Renal cortical epithelial cell (primary cell): ENCODE measurements around the gene EDEM3. TPM values are rescaled to one million over a fixed set of nuclear protein-coding genes. Genes with fewer than 3 reads are reported as not detected.
"Not testable (repeated sequence)": the region's sequence is repeated elsewhere in the genome, so short reads cannot be mapped to it uniquely, and the experiment has no call there.

Experiments
- DNase-seq: peaks from one replicate; pipeline ENCODE4 v3.0.0-alpha.2; 2011; ENCODE audit warnings: low read depth
- total RNA-seq: library from RNA; depleted of rRNA; stranded (reverse); fragments of >200 nt; gene quantifications from 2 replicates; pipeline ENCODE4 v1.2.3, GENCODE V29; 2014

The EDEM3 gene
- total RNA-seq, 1 donor from 2014 or later: 76.7 TPM

DNA sequence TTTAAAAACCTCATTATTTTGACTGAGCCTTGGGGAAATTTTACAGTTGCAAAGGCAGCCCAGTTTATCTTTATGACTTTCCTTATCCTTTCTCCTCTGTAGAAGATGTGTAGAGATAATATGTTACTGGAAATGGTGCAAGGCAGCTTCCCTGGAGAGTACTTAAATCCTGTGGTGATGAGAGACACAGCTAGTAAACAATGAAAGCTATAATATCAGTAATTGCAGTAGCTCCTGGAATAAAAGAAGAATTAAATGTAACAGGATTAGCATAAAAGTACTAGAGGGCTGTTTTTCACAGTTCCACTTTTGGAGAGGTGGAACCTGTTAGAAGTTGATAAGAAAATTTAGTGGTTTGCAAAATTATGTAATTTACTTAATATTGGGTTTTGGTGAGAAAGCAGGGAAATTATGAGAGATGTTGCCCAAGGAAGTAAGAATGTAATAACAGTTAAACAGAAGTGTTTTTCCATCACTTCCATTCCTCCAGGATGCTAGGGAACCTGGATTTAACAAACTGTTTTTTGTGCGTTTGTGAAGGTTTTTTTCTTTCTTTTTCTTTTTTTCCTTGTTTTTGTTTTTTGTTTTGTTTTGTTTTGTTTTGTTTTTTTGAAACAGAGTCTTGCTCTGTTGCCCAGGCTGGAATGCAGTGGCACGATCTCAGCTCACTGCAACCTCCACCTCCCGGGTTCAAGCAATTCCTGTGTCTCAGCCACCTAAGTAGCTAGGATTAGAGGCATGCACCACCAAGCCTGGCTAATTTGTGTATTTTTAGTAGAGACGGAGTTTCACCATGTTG lies 15.7 kb upstream of the EDEM3 start:
- DNase-seq: no peak

DNA sequence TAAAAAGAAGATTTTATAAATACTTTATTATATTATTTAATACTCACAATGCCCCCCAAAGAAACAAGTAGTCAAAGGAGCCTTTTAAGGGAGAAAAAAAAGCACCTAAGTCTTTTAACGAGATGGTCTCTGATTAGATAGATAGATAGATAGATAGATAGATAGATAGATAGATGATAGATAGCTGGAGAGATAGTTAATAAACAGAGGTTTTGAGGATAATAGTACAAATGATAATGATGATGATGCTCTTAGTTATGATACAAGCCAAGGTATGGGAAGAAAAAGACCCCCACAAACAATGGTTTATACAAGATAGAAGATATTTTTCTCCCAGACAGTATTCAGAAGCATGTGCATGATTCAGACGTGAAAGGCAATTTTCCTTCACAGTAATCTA lies 14.6 kb upstream of the EDEM3 start:
- no peak for DNase-seq

DNA sequence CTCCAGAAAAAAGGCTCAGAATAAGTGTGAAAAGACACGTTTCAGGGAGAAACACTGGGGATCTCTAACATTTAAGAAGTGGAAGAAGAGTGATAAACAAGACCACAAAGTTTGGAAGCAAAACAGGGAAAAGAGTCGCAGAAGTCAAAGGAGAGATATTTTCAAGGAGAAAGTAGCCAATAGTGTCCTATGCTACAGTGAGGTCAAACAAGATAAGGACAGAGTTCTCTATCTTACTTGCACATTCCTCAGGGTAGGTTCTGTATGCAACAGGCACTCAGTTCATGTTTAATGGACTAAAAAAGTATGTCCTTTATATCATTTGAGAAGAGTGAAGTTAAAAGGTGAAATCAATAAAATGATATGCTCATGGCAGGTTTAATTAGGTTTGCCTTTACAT lies 13.8 kb upstream of the EDEM3 start:
- no peak for DNase-seq

DNA sequence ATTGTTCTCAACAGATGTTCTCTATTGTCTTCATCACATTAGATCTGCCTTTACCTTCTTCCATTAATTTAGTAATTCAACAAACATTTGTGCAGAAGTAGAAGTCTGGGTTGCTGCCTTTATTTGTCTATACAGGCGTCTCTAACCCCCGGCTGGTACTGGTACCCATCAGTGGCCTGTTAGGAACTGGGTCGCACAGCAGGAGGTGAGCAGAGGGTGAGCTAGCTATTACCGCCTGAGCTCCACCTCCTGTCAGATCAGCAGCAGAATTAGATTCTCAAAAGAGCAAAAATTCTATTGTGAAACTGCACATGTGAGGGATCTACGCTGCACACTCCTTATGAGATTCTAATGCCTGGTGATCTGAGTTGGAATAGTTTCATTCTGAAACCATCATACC lies 12.9 kb upstream of the EDEM3 start:
- no peak for DNase-seq

DNA sequence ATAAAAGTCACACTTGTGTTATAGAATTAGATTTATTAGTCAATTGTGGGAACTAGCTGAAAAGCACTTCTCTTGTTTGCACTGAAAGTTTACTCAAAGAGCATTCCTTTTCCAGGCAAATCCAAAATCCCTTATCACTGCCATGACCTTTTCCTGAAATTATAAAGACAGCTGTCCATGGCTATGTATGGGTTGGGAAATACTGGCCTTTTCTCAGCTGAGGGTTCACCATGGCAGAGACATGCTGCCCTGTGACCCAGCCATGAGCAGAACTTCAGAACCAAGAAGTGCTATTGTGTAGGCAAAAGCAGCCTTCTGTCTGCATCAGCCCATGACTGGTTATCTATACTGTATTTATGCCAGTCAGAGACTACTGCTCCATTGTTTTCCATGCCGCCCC lies 9.8 kb upstream of the EDEM3 start:
- DNase-seq: no peak

DNA sequence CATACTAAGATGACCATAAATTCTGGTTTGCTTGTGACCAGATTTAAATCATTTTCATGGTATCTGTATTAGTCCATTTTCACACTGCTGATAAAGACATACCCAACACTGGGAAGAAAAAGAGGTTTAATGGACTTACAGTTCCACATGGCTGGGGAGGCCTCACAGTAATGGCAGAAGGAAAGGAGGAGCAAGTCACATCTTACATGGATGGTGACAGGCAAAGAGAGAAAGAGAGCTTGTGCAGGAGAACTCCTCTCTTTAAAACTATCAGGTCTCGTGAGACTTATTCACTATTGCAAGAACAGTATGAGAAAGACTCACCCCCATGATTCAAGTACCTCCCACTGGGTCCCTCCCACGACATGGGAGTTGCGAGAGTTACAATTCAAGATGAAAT lies 8.9 kb upstream of the EDEM3 start:
- DNase-seq: not testable (repeated sequence)

DNA sequence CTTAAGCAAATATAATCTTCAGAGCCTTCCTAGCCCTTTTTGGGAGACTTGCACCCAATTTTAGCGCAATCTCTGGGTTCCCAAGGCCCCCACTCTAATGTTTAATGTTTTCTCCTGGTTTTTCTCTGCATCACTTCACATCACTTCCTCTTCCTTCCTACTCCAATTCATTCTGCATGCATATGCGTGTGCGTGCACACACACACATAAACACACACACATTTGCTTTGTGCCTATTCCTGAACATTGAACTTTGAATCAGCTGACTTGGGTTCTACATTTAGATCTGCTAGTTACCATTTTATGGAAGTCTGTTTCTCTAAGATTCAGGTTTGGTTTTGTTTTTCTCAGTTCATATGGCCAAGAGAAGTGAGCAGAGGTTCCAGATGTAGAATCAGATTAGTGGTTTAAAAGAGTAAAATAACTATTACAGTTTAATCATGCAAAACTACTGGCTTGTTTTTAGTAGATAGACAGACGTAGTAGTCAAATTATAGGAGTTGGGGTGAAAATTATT lies 7.4 kb upstream of the EDEM3 start:
- no peak for DNase-seq

DNA sequence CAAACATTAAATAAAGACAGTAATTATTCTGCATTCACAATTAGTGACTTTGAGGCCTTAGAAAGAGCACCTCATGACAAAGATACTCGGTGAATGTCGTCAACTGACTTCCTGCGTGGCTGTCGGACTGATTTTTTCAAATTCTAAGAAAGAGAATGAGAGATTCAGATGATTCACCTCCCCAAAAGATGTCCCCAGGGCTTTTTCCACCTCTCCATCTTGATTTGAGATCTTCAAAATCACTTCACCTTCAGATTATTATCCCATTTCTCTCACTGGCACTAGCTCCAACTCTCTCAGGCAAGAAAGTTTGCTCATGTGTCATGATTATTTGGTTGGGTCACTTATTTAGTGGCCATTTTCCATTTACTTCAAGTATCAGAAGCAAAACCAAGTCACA lies 5.0 kb upstream of the EDEM3 start:
- no peak for DNase-seq

DNA sequence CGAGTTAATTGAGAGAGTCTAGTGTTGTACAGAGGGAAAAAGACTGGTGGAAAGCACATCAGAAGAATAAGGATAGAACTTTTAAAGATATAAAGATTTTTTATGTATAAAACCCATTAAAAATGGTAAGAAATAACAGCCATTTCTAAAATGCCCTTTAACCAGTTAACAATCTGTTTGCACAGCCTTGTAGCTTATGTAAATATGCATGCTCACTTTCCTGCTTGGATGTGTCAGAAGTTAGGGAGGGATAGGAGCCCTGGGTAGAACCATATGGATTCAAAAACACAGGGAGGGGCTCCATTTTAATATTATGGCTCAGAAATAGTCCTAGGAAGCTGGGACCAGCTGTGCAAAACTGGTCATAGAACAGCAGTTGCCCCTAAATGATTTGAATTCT lies 4.5 kb upstream of the EDEM3 start:
- DNase-seq: no peak

DNA sequence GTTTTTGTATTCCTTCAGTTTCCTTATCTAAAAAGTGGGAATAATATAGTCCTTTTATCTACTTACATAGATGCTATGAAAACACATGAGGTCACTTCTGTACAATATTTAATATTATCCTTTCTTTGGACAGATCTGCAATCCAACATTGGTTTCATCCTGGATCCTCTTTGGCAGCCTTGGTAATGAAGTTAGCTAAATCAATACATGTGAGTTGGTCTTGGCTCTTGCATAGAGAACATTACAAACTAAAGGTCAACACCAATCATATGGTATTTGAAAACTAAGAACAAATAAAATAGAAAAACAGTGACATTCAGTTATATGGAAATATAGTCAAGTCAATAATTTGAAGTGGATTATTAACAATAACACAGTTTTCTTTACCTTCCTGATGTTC lies 3.2 kb upstream of the EDEM3 start:
- no peak for DNase-seq

DNA sequence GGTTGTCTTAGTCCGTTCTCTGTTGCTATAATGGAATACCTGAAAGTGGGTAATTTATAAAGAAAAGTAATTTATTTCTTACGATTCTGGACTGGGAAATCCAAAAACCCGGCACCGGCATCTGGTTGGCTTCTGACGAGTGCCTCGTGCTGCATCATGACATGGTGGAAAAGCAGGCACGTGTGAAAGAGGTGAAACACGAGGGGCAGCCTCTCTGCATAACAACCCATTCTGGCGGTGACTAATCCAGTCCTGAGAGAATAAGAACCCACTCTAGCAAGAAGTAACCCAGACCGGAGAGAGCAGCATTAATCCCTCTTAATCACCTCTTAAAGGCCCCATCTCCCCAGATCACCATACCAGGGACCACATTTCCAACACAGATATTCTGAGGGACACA lies 2.7 kb upstream of the EDEM3 start:
- DNase-seq: no peak

DNA sequence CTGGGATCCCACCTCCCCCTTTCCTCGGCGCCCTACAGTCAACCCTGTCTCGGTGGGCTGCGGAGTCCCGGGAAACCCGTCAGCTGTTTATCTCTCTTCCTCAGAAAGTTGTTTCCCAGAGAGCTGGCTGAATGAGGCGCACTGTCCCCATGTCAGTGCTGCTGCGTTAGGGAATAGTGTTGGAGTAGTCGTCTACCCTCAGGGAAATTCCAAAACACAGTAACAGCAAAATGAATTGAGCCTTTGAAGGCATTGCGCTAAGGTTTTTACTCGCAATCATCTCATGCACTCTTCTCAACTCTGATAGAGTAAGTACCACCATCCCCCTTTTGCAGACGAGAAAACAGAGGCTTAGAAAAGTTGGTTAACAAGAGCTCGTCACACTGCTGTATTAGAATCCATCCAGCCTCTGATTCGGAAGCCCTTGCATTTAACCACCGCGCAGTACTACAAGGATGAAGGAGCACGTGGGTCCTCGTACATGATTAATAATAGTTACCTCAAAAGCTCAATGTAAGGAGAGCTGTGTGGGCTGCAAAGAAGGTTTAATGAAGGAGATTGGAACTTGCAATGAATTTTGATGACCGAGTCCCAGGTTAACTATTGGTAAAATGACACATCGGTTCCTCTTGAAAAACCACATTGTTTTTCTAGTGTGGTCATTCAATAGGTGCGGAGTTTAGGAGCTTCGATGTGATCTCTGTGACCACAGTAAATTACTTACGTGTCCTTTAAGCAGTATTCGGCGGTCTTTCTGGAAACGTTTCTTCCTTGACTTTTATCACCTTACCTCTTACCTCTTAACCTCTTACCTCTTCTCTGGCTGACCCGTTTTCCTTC lies 788 bp upstream of the EDEM3 start:
- peak; percentile 86 for DNase-seq

DNA sequence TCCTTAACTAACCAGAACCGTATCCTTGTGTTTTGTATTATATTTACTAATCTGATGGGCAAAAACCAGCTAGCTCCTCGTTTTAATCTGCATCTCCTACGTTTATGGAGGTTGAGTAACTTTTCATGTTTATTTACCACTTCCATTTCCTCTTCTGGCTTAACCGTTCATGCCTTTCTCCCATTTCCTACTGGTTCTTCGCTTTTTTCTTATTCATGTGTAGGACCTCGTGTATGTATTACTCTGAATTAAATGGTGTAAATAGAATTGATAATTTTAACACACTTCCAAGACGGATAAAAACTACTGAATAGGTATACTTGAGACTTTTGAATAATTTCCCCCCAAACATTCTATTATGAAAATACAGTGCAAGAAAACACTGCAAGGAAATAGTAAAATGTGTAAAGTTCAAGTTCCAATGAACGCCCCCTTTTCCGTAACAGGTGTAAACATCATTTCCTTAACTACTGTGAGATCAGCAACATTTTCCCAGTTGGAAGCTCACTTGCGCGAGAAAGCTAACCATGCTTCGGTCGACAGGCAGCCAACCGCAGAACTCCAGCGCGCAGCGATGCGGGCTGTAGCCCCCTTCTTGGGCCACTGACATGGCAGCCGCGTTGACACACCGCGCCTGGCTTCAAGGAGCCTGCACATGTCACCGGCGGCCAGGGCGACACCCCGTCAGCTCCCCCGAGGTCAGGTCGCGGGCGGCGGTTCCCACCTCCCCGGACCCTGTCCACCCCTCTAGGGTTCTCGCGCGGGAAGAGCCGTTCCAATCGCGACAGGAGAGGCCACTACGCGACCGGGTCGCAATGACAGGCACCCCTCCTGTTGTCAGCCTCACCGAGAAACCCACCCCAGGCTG lies 816 bp downstream of the EDEM3 start:
- peak; percentile 48 for DNase-seq

DNA sequence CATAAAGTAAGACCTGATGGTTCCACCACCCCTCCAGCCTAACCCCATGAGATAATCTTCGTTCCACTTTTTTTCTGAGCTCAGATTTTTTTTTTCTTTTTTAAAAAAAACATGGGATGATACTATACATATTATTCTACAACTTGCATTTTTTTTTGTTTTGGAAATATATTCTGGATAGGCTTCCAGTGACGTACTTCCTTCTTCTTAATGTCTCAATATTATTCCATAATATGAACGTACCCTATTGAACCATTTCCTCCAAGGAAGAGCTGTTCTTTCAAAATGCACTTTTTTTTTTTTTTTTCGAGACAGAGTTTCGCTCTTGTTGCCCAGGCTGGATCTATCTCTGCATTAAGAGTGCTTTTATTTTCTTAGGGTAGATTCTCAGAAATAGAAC lies 1.5 kb downstream of the EDEM3 start:
- DNase-seq: no peak

DNA sequence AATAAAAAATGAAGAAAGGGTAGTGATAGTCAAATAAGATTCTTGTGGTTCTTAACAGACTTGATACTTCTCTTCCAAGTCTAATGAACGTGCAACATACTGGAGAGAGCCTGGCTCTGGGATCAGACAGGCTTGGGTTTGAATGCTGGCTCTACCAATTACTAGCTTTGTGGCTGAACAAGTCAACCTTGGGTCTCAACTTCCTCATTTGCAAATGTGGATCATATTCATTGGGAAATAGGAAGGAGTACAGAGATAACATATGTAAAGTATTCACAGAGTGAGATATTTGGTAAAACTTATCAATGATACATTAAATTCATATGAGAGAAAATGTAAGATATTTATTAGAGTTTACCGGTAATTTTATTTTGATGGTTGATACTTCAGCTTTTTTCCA lies 2.0 kb downstream of the EDEM3 start:
- DNase-seq: no peak

DNA sequence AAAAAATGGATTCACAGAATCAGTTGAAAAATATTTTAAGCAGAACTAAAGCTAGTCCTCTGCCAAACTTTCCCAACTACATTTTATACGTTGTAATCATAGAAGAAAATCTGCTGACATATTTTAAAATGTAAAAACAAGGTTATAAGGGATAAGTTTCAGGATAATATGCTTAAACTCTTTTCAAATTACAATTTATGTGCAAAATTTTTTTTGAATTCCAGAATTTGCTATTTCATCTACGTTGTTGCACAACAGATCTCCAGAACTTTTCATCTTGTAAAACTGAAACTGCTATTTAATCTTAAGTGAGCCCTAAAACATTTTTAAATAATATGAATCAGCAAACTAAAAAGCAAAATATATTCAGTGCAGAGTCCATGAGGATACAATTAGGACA lies 5.9 kb downstream of the EDEM3 start:
- no peak for DNase-seq

DNA sequence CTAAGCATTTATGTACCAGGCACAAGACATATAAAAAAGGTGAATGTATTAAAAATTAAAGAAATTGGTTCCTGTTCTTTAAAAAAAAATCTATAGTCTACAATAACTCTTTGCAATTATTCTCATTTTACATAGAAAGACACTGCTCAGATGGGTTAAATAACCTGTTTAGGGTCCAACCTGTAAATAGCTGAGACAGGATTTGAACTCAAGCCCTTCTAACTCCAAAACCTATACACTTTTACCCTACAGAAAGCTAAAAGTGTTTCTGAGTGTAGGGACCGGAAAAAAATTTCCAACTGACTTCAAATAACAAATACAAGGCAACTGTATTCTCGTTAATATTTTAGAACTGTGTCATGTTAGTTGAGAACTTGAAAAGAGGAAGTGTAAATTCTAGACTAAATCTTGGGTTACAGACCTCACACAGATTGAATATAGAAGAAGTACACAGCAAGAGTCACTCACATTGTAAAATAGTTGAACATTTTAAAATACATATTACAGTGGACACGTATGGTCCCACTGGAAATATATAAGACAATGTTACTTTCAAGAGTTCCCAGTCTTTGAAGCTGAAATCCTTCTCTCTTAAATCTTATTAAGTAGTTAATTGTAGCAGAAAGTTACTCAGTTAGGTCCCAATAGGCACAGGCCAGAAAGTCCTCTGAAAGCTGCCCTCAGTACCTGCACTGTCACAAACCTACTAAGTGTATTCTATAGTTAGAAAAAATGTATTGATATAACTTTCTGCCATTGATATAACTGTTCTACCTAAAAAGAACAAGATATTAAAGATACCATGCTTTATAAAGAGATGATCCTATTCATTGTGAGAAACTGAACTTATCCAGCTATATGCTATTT lies 7.3 kb downstream of the EDEM3 start:
- DNase-seq: no peak

DNA sequence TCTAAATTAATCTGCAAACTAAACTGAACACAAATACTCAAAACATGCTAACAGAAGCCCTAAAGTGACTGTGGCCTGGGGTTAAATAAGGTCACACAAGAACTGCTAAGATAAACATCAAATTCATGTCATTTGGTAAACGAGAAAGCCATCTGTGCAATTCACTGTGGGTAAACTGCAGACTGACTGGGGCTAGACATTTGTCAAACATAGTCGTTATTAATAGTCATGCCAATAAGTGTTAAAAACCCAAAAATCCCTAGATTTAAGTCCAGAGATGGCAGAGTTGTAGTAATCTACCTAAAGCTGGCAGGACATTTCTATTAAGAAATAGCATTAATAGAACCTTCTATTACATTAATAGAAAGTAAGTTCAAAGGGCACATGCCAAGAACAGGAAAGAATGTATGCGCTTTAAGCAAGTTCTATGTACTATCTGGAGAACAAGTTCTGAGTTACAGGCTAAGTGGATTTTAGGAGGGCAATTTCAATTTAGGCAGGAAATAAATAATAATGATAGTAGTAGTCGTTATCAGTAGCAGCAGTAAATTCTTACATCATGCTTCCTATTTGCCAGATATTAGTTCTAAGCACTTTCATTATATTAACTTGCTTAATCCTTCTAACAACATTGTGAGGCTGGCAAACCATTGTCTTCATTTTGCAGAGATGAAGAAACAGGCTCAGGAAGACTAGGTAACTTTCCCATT lies 8.6 kb downstream of the EDEM3 start:
- DNase-seq: no peak

DNA sequence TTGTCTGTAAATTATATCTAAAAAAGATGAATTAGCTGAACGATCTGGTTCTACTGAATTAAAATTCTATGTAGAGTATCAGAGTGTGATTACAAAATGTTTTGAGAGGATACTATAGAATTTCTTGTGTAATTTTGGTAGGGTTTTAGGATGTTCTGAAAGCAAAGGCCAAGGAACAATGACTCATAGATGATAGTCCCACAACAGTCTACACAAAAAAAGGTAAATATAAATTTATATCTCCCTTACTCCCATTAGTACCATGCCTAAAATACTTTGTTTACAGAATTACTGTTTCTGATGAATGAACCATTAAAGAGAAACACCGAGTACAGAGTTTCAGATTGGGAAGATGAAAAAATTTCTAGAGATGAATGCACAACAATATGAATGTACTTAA lies 9.5 kb downstream of the EDEM3 start:
- DNase-seq: no peak

DNA sequence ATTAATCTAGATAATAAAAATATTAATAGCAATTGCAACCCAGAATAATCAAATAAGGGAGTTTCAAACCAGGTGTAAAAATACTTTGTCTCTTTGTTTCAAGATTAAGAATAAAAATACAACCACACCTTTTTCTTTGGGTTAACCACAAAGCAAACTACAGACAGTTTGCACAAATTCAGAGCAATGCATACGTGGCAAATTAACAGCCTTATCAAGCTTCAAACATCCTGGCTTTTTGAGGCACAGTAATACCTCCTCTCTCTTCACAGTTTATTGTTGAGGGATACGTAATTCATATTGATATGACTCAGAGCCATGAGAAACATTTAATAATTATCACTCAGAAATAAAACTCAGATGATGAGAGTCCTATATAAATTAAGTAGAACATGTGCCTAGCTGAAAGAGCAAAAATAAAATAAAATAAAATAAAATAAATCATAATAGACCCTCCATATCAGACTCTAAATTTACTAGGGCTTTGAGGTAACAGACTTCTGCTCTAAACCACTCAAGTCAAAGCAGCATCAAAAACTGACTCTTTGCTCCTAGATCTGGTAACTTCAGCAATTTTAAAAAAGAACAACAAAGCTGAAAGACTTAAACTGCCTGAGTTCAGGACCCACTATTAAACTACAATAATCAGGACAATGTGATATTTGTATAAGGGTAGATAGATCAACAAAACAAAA lies 11.4 kb downstream of the EDEM3 start:
- DNase-seq: no peak
